Measurements from ENCODE around the gene EME1.

The EME1 gene

DNA sequence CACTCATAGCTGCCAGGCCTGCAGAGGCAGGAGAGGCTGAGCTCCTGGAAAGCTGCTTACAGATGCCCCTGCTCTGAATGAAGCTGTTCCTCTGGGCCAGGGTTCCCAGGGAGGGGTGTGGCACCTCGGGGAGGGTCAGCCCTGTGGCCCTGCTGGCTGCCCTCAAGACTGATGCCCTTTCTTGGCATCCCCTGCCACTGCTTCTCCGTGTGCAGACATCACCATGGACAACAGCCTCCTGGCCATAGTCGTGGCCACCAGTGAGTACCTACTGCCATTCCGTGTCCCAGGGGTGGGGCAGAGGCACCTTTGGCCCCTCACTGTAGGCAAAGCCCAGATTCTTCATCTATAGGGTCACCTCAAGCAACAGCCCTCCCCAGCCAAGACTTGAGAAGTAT, 9.0 kb upstream of the EME1 start:
- DNase-seq: no peak

DNA sequence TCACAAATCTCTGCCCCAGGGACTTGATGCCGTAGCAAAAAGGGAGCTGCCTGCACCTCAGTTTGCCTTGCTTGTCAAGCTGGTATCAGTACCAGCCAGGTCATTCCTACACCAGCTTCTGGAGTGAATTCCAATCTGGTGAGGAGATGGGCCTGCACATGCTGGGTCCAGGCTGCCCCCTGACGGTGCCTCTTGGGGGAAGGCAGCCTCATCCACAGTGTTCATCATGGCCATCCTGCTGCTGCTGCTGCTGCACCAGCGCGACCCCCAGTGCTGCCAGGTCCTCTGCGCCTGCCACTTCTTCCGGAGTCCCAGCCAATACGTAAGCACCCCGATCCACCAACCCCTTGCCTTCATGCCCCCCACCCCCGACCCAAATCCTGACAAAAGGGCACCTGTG, 8.3 kb upstream of the EME1 start:
- no peak for DNase-seq

DNA sequence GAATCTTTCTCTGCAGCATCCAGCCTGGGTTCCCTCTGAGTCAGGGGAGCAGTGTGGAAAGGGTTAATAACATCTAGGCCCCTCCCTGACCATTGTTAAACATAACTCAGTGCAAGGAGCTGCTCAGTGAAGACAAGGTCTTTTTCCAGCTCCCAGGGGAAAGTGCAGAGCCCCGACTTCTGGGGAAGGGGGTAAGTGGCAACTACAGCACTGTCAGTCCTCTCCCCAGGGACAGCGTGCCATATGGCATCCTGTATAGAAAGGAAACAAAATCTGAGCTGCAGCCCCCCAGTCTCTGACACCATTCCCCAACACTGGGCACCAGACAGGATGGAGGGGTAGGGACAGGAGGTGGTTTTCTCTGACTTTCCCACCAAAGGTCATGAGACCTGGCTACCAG, 7.9 kb upstream of the EME1 start:
- DNase-seq: no peak

DNA sequence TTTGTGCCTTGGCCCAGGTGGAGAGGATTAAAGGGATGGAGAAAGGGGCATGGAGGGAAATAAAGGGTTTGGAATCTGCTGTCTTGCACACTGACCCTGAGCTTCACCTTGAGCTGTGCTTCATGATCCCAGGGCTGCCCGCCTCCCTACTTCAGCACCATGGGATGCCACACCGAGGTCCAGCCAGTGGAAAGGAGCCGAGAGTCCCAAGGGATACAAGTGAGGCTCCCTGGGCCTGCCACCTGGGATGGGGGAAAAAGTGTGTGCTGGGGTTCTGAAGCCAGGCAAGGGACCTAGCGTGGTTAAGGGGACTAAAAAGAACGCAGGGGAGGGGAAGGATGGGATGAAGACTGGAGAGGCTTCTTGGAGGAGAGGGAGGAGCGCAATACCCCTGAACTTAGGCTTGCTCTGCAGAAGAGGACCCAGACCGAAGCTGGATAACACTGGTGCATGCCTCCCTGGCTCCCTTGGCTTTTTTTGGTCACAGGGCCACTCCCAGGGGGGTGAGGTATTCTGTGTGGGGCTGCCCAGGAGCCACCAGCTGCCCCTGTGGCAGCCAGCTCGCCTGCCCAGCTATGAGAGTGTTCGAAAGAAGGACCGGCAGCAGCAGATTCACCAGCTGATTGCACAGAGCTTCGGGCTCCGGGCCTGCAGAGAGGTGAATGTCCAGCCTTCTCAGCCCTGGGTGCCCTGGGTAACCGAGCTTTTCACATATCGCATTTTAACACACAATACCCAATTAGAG, 7.2 kb upstream of the EME1 start:
- no peak for DNase-seq

DNA sequence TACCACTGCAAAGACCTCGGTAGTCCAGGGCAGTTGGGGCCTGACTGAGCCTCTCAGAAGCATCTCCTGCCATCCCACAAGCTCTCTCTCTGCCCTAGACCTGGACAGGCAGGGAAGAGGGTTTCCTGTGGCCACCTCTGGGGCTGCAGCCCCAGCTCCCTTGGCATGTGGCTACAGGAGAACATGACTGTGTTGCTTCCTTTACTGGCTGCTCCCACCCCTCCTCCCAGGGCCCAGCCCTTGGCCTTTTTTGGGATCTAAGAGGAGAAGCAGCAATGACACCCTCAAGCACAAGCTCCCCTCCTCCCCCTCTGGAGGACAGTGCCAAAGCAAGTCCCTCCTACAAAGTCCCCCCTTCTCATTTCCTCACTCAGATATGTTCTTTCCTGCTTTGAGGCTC, 5.6 kb upstream of the EME1 start:
- DNase-seq: no peak

DNA sequence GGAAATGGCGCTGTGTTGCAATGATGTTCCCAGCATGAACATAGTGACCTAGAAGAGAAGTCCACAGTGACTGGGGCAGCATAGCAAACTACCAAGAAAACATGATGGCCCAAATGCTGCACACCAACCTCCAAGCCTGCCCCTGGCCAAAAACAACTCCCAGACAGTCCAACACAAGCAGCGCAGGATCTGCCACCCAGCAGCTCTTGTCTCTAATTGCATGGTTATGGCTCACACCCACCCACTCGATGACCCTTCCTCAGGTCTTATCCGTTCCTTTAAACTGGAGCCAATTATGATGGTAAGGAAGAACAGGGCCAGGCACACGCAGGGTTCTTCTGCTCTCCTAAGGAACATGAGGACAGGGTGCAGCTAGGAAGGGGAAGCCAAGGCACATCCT, 3.0 kb upstream of the EME1 start:
- no peak for DNase-seq

DNA sequence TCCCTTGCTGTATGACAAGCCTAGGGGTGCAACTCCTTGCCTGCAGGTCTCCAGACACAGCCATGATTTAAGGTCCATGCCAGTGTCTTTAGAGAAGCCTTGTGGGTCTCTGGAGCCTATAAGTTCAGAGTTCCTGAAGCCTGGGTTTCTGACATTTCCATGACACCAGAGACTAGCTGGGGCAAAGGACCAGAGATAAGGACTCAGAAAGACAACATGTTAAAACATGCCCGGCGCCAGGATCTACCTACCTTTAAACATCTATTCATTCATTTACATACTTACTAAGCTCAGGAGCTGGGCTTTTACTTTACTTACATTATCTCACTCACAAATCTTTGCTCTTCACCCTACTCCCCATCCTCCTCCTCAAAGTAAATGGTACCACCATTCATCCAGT, 1.5 kb upstream of the EME1 start:
- no peak for DNase-seq

DNA sequence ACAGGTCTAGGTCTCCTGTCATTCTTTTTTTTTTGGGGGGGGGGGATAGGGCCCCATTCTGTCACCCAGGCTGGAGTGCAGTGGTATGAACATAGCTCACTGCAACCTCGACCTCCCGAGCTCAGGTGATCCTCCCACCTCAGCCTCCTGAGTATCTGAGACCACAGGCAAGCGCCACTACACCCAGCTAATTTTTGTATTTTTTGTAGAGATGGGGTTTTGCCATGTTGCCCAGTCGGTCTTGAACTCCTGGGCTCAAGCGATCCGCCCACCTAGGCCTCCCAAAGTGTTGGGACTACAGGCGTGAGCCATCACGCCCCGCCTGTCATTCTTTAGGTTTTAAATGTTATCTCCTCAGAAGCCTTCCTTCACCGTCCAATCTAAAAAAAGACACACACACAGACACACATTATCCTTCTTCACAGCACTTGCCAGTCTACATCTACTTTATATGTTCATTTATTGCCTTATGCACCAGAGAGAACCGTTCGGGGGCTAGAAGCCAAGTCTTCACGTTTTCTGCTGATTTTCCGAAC, 739 bp upstream of the EME1 start:
- DNase-seq: no peak

DNA sequence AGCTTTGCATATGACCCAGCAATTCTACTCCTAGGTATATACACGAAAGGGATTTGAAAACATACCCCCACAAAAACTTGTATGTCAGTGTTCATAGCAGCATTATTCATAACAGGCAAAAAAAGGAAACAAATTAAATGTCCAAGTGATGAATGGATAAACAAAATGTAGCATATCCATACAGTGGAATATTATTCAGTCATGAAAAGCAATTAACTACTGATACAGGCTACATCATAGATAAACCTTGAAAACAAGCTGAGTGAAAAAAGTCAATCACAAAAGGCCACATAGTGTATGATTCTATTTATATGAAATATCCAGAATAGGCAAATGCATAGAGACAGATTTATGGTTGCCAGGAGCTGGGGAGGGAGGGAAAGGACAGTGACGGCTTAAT, 676 bp downstream of the EME1 start:
- no peak for DNase-seq

DNA sequence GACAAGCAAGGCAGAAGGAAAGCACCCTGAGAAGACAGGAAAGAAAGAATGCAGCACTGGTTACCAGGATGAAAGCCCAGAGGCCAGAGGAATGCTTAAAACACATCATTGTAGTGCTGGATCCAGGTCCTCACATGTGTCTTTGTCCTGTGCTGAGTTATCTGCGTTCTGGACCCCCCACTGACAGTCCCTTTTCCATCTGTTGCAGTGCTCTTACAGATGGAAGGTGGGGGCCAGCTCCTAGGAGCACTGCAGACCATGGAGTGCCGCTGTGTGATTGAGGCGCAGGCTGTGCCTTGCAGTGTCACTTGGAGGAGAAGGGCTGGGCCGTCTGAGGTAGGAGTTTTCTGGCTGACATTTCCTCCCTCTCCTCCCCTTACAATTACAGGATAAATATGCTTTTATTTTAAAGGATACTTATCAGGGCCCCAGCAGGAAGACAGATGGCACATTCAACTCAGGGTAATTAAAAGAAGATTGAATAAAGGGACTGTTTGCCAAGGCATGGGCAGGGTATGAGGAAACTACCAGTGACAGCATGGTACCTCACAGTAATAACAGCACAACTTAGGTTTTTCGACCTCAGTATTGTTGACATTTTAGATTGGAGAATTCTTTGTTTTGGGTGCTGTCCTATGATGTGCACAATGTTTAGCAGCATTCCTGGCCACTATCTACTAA, 3.0 kb downstream of the EME1 start:
- DNase-seq: no peak

DNA sequence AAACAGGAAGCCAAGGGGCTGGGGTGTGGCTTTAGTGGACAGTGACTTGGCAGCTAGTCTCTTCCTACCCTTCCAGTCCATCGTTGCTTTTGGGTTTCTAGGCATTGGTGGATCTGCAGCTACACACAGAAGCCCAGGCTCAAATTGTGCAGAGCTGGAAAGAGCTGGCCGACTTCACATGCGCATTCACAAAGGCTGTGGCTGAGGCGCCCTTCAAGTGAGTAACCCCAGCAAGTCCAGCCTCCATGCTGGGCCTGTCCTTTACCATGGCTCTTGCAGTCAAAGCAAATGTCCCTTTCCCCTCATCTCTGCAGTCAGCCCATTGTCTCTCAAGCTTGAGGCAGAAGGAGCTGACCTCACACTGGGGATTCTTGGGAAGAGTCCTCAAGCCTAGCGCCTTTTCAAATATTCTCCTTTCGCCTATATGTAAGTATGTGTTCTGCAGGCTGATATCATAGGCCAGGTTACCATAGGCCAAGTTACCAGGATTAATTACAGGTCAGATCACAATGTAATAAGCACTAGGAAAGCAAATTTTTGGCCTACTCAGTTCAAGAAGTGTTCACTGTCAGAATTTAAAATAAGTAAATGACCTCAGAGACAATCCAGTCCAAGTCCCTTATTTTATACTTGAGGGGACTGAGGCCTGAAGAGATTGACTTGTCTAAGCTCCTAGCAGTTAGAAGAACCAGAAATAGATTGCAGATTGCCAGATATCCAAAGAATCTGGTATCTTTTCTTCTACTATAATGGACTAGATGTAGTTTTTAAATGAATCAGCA, 6.5 kb downstream of the EME1 start:
- DNase-seq: no peak

DNA sequence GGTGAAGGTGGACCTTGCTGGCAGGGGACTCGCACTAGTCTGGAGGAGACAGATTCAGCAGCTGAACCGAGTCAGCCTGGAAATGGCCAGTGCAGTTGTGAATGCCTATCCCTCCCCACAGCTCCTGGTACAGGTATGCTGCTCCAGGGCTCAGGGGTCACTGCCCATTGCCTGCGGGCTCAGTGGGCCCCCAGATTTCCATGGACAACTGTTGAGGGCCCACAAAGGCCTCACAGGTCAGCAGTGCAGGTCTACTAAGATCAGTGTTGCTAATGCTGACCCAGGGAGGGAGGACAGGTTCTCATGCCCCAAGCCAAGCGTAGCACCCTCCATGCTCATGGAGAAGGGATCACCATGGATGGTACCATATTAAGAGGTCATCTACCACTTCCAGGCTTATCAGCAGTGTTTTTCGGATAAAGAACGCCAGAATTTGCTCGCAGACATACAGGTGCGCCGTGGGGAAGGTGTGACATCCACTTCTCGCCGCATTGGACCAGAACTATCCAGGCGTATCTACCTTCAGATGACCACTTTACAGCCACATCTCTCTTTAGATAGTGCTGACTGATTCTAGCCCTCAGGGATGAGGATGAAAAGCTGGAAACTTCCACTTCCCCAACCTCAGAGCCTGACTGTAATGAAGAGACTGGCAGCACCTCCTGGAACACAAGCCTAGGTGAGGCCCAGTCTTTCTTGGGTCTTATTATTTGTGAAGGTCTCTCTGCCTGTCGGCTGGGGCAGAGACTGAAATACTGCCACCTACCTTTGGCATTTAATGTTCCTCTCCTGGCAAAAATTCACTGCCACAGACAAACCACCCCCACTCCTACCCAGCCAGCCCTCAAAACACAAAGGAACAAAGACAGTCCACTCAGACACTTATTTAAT, 7.6 kb downstream of the EME1 start:
- no peak for DNase-seq

DNA sequence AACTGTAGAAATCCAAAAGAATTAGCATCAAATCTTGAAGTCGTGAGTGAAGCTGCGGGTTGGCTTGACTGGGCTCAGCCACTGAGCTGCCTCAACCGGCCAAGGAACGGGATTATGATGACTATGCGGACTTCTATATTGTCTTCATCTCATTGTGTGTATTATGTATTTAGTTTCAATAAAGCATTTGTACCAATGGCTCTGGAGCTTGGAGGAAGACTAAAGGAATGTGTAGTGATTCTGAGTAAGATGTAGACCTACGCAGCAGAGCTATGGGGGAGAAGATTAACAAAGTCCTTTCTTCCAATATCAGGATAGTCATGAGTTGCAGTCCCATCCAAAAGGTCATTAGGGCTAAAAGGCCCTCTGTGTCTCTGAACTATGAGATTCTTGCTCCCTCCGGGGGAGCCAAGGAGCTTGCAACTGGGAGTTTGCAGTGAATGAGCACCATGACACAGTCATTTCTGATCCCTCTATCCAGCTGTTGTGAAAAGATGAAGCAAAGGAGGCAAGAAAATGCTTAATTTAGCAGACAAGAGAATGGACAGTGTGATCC, 8.3 kb downstream of the EME1 start:
- no peak for DNase-seq

DNA sequence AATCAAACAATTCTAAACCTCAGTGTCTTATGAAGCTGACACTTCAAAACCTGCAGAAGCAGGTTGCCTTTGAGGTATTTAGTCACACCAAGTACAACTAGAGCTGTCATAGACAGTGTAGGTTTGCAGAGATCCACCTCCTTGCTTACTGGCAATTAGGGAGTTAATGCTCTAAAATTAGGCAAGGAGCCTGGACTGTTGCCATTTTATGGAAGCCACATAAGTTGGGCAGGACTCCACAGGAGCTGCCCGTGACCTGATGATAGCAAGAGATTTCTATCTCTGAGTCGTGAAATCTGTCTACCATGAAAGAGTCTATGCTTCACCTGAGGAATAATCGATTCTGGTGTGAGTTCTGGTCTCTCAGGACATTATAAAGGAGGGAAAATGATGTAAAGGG, 8.9 kb downstream of the EME1 start:
- no peak for DNase-seq

DNA sequence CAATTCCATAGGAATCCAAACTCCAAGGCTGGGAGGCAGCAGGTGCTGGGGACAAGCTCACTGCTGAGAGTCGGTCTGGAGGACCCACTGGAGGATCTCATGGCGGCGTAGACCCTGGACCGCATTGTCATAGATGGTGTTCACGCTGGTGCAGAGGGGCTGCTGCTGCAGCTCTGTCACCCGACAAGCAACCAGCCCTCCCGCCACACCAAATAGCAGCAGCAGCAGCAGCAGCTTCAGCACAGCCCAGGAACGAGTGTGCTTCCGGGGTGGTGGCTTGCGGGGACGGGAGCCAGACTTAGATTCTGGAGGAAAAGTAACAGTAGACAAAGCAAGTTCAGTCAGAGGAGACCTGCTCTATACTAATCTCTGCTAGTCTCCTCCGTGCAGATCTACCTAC, 9.9 kb downstream of the EME1 start:
- no peak for DNase-seq

DNA sequence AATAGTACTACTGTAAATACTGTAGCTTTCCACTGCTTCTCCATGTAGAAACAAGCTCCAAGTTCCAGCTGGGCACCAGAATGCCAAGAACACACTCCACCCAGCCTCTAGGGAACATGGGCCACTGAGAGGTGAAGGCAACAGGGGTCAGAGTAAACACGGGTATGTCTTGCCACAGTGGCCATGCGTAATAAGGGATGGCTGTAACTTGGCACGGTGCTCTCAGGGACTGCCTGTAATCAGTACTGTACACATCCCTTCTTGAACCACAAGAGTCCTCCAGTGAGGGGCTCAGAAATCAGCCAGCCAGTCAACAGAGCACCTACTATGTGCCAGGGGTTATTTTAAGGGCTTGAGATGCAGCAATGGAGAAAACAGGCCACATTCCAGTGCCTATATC, 13.5 kb downstream of the EME1 start:
- no peak for DNase-seq

DNA sequence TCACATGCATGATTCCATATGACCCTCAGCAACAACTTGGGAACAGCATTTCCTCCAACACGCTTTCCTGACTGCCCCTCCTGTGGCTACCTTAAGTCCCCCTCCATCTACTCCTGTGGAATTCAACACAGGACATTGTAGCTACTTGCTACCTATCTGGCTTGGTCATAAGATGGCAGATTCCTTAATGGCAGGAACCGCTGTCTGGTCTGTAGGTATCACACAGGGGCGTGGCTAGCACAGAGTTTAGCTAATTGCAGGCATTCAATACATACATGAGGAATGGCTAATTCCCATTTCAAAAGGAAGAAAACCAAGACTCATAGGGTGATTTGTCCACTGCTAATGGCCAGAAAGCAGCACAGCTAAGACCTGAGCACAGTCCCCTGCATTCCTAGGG, 15.7 kb downstream of the EME1 start:
- DNase-seq: no peak

DNA sequence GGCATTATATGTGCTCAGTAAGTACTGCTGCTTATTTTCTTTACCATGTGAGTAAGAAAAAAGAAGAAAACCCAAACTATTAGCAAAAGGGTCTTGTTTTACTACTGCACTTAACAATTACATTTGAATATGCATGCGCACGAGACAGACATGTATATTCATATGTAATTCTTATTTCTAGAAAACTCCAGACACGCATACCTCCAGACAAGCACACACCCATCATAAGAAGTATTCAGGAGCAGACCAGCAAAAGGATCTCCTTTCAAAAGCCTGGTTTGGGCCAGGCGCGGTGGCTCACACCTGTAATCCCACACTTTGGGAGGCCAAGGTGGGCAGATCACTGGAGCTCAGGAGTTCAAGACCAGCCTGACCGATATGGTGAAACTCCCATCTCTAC, 16.5 kb downstream of the EME1 start:
- DNase-seq: no peak

DNA sequence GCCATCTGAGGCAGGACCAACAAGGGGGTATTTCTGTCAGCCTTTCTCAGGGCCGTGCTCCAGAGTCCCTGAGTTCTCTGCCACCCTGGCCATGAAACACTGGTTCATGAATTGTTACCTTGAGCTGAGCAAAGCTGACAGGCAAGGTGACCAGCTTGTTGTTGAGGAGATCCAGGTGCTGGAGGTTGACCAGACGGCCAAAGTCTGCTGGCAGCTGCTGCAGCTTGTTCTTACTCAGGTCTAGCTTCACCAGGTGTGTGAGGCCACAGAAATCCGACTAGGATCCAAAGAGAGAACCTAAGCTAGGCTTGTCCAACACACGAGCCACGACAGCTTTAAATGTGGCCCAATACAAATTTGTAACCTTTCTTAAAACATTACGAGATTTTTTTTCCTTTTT, 19.6 kb downstream of the EME1 start:
- no peak for DNase-seq

DNA sequence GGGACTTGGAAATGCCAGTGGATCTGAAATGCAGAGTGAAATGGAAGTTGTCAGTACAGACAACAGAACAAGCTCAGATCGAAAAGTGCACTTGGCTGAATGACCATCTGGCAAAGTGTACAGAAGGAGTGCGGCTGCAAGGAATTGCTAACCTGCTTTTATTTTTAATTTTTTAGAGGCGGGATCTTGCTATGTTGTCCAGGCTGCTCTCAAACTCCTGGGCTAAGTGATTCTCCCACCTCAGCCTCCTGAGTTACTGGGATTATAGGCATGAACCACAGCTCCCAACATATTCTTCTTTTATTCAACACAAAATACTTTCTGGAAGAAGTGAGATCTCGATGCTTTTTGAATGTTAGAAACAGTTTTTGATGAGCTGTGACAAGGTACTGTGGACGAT, 20.7 kb downstream of the EME1 start:
- DNase-seq: no peak

DNA sequence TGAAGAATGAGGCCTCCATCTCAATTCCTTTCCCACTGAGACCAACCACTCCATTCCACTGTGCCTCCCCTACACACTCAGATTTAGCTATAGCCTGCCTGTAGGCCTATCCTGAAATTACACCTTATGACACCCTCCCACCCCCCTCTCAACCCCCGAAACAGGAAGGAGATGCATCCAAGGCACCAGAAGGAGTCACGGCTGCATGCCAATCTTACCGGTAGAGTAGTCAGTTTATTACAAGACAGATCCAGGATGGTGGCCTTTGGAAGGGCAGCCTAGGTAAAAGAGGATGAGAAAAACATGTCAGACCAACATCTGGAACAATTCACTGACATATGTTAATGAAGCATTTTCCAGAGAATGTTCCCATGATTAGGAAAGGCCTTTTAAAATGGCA, 21.7 kb downstream of the EME1 start:
- no peak for DNase-seq

DNA sequence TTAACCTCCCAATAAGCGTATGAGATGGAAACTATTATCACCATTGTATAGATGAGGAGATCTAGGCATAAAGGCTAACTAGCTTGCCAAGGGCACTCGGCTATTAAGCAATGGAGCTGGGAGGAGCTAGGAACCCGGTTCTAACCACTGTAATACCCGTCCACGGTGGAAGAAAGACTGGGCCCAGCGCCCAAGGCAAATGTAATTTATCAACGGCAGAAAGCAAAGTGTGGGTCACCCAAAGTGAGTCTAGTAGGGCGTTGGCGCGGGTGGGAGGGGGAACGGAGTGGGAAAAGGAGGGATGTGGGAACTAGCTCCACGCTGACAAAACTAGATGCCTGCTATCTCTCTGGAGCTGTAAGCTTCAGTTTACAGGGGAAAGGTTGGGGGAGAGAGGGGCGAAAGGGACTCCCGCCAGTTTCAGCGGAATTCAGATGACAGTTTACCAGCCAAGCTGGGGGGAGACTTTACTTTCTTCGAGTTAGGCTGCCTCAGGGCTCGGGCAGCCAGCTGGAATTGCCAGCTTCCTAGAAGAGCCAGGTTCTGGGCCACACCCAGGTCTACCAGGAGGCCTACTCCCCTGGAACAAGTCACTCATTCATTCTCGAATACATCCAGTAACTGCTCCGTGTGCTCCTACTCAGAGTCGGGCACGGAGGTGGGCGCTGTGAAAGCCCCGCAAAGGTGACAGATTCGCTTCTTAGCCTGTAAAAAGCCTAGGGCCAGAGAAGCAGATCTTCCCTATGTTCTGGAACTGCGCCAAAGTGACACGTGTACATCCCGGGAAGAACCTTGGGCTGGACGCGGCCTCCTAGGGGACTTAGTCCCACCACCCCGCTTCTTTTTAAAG, 23.5 kb downstream of the EME1 start:
- peak; percentile 36 for DNase-seq

Data from activated naive CD4-positive, alpha-beta T cell treated with anti-CD3 and anti-CD28 coated beads, Interleukin-2, amount 50 U/mL, for 16 hours (primary cell).